LNCaP clone FGC (cell line): Measurements from ENCODE around the gene SLC6A19.
A peak's percentile ranks its signal among the peaks of the same experiment; 100 is the strongest.
"Not testable (repeated sequence)": the region's sequence is repeated elsewhere in the genome, so short reads cannot be mapped to it uniquely, and the experiment has no call there.

Experiments used
- DNase-seq: peaks from one replicate; pipeline ENCODE4 v3.0.0-alpha.2; 2011; ENCODE audit warnings: low read depth
- H3K4me3 ChIP-seq: 2 replicates; pipeline ENCODE4 v1.5.1; 2011; ENCODE audit warnings: mild to moderate bottlenecking, low read depth, low read length, control low read depth
- CTCF ChIP-seq: IDR thresholded peaks from 2 replicates; pipeline ENCODE4 v1.5.1; 2012; ENCODE audit warnings: mild to moderate bottlenecking; ENCODE audit not compliant: control insufficient read depth, insufficient read depth; ENCODE audit errors: extremely low read depth

Gene SLC6A19

DNA sequence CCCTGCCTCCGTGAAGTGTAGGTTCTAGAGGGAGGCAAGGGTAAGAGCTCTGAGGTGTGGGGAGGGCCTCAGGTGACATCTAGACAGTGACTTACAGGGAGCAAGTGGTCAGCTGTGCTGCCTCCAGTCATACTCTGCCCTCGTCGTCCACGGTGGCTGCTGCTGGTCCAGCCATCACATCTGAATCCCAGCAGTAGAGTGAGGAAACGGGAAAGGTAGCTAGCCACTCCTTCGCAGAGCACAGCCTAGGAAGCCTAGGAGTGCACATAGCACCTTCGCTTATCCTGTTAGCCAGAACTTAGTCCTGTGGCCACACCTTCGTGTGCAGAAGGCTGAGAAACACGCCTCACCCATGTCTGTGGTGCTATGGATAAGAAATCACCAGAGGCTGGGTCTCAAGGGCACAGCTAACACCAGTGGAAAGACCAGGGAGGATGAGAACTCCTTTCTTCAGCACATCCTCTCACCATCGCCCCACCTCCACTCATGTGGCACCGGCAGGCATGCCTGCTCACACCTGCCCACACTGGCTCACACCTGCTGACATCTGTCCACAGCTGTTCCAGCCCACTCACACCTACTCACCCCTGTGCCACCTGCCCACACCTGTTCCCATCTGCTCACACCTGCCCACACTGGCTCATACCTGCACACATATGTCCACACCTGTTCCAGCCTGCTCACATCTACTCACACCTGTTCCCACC is 44.5 kb upstream of the SLC6A19 start:
- DNase-seq = no peak
- no peak overlapping the region for H3K4me3 ChIP-seq
- no peak for TF ChIP-seq CTCF

- H3K4me3 ChIP-seq, DNase-seq: not testable (repeated sequence)
Observed at GRCh38 chr5:1157461-1157986, 43.9 kb upstream of the SLC6A19 start.

- H3K4me3 ChIP-seq = no peak overlapping the region
- DNase-seq = no peak
- TF ChIP-seq CTCF = no peak
Observed at GRCh38 chr5:1158647-1159340, 42.6 kb upstream of the SLC6A19 start.

DNA sequence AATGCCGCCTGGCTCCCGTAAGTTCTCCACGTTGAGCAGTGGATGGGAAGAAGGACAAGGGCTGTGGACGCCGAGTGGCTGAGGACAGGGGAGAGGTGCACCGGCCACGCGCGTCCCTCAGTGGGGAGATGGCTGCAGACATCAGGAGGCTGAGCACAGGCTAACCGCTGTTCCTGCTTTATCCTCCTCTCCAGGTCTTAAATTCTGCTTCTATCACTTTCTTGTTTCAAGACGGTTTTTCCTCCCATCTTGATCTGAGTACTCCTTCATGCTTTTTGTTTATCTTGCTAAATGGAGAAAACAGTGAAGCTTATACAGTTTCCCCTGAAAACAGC is 42.1 kb upstream of the SLC6A19 start:
- TF ChIP-seq CTCF = no peak
- DNase-seq = no peak
- no peak overlapping the region for H3K4me3 ChIP-seq

DNA sequence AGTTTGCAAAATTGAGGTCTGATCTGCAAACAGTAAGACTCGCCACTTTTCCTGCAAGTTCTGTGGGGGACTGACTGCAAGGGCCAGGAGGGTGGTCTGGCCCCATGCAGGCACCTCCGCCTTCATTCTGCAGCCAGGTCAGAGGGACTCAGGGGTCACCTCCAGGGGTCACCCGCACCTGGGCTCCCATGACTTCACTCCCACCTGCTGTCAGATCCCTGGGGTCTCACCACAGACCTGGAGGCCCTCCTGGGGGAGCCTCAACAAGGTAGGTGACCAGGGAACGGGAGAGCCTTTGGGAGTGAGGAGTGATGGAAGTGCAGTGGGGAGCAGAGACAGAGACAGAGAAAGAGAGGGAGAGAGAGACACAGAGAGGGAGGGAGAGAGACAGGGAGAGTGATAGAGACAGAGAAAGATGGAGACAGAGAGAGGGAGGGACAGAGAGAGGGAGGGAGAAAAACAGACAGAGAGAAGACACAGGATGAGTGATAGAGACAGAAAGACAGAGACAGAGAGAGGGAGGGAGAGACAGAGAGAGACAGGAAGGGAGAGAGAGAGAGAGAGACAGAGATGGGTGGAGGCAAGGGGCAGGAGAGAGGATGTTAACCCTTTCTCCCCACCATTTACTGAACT is 41.5 kb upstream of the SLC6A19 start:
- no peak for TF ChIP-seq CTCF
- H3K4me3 ChIP-seq = no peak overlapping the region
- no peak for DNase-seq

- no peak overlapping the region for H3K4me3 ChIP-seq
- no peak for TF ChIP-seq CTCF
- no peak for DNase-seq
Observed at GRCh38 chr5:1161108-1161832, 40.1 kb upstream of the SLC6A19 start.

GRCh38 chr5:1161833-1162229 is 39.6 kb upstream of the SLC6A19 start:
- TF ChIP-seq CTCF = no peak
- peak; percentile 50 for DNase-seq
- H3K4me3 ChIP-seq = no peak overlapping the region
